HG03432 (cell line): Measurements from ENCODE around the gene CCND3.

Experiments
- ATAC-seq: cut with Tn5 transposase; IDR thresholded peaks from one replicate; pipeline ENCODE4 v1.9.1; 2021; ENCODE audit warnings: mild to moderate bottlenecking, moderate library complexity; ENCODE audit not compliant: unreplicated experiment

The CCND3 gene

DNA sequence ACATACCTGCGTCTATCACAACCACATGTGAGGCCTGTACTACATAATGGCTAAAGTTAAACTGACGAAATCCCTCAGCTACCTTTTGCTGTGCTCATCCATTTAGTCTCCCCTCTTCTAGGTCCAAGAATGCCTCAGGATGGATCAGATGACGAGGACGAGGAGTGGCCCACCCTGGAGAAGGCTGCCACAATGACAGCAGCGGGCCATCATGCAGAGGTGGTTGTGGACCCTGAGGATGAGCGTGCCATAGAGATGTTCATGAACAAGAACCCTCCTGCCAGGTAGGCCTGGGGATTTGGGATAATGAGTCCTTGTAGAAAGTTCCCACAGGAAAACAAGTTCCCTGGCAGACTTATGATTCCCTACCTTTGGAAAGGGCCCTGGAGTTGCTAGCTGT is 14.4 kb downstream of the CCND3 start:
- no peak for ATAC-seq

GRCh38 chr6:41922154-41922553 is 19.5 kb downstream of the CCND3 start:
- no peak for ATAC-seq

DNA sequence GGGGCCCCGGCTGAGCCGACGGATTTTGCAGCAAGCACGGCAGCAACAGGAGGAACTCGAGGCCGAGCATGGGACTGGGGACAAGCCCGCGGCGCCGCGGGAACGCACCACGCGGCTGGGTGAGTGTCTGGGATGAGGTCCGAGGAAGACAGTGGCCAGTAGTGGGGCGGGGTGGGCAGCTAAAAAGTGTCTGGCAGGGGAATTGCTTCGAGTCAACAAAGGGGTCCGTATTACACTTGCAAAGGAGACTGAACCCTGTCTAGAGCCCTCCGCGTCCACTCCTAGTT is 20.0 kb downstream of the CCND3 start:
- no peak for ATAC-seq

DNA sequence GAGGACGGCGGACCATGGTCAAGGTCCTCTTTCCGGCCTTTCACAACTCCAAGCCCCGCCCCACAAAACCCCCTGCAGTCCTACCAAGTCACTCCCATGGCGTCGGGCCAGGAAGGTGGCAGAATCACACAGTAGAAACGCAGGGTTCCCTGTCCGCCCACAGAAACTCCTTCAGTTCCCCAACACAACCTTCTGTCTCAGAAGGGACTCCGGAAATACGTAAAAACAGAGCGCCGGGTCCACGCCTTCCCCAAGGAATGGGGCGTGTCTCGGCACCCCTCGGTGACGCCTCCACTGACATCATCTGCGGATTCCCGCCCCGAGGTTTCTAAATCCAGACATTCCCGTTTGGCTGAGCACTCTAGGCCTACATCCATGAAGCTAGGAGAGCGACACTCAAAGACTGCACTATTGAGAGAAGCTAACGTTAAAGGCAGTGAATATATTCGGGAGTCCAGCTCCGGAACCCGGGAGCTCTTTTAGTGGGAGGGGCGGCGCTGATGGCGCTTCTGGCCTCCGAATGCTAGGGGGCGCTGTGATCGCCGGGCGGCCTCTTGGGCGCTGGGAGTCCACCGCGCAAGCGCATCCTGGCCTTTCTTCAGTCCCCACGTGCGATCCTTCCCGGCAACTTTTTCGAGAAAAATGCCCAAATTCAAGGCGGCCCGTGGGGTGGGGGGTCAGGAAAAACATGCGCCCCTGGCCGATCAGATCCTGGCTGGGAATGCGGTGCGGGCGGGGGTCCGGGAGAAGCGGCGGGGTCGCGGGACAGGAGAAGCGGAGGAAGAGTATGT is 20.5 kb downstream of the CCND3 start, which contains the start of the genes BYSL and MED20:
Gene BYSL (plus strand): TSS at position 579 of the 791 bp plus-strand sequence. CDS start 64 bp downstream, at position 643.
Gene MED20 (minus strand): TSS at position 219 of the 791 bp plus-strand sequence. CDS start 121 bp downstream, at position 98.
- peak; percentile 88 for ATAC-seq

- no peak for ATAC-seq
Observed at GRCh38 chr6:41917528-41917927, 24.1 kb downstream of the CCND3 start.

DNA sequence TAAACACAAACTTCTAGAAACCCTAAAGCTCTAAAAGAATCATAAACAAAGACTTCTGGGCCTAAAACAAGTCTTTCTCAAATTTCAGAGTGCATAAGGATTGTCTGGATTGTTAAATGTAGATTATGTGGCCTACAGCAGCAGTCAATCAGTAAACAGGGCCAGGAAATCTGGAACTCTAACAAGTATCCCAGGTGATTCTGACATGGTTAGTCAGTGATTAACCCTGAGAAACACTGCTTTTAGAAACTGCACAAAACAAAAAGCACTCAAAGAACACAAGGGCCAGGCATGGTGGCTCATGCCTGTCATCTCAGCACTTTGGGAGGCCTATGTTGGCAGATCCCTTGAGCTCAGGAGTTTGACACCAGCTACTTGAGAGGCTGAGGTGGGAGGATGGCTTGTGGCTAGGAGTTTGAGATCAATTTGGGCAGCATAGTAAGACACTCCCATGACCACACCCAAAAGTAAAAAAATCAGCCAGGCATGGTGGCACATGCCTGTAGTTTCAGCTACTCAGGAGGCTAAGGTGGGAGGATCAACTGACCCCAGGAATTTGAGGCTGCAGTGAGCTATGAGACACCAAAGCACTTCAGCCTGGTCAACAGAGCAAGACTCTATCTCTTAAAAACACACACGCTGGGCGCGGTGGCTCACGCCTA is 26.6 kb downstream of the CCND3 start:
- no peak for ATAC-seq

- ATAC-seq, result no peak
Observed at GRCh38 chr6:41914343-41914742, 27.3 kb downstream of the CCND3 start.

GRCh38 chr6:41909727-41910126 is 31.9 kb downstream of the CCND3 start:
- ATAC-seq, result no peak

- no peak for ATAC-seq
Observed at GRCh38 chr6:41901882-41902519, 39.6 kb downstream of the CCND3 start.

- ATAC-seq, result no peak
Observed at GRCh38 chr6:41900861-41901260, 40.7 kb downstream of the CCND3 start.

- ATAC-seq, result no peak
Observed at GRCh38 chr6:41896281-41896680, 45.3 kb downstream of the CCND3 start.

DNA sequence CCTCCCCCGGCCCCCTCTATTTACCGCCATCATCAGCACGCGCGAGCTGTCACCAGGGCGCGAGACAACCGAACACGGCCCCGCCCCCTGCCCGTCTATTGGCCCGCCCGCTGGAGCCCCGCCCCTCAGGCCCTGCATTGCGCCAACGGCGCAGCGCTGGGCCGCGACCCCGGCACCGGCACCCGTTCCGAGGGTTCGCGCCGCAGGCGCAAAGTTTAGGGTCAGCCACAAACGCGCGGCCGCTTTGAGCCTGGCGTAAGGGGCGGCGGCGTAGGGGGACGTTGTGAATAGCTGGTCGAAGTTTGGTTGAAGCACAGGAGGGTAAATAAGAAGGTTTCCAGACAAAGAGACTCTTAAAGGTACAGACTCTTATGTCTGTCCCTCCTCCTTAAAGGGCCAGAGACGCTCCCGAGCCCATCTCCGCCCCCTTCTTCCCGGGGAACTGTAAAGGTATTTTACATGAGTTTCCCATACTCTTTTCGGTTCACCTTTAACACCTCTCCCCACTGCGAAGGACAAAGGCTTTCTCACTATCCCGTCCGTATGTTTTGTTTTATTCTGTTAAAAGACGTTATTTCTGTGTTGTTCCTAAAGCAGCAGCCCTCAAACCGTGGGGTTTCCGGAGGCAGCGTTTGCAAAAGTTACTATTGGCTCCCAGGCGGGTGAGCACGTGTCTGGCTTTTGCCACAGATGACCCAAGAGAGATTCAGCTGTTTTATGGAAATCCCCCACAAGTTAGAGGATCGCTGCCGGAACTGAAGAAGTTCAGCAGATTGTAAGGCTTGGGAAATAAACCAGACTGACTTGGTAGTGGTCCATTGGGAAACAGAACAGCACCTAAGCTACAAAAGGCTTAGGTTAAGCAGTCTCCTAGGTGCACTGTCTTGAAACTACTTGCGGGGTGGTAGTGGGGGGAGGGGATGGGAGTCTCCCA is 46.0 kb downstream of the CCND3 start, which contains the start of gene USP49:
Gene USP49 (minus strand): TSS at position 76 of the 934 bp plus-strand sequence. CDS start 88,392 bp downstream, outside the sequence.
- ATAC-seq, result peak; percentile 79

DNA sequence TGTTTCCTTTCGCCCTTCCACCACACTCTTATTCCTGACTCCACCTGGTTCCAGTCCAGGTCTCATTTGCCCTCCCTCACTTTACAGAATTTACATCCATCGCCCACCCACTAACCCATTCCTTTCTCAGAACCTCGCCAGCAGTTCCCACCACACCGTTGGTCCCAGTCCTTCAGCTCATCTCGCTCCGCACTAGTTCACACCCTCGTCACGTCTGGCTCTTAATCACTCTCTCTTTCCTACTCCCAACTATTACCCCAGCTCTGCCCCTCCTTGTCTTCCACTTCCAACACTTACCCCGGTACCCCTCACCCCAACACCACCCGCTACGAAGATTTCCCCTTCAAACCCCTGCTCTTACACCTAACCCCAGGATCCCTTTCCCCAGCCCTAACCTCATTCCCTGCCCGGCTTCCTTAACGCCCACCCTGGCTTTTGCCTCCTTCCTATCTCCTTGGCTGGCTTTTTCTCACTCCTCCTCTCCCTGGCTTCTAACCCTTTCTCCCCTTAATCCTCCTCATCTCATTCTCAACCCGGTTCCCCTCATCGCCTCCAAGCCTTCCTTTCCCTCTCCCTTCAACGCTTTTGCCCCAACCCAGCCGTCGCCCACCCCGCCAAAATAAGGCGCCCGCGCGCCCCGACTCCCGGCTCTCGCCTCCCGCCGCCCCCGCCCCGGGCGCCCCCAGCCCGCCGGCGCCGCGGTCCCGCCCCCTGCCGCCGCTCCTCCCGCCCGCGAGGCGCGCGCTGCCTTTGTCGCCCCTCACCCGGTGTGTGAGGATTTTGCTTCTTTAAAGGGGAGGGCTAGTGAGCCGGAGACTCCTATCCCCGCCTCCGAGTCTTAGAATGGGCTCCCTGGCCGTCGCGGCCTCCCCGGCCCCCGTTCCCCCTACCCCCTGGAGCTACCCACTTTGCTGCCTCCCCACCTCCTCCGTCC is 47.0 kb downstream of the CCND3 start:
- ATAC-seq, result peak; percentile 41

DNA sequence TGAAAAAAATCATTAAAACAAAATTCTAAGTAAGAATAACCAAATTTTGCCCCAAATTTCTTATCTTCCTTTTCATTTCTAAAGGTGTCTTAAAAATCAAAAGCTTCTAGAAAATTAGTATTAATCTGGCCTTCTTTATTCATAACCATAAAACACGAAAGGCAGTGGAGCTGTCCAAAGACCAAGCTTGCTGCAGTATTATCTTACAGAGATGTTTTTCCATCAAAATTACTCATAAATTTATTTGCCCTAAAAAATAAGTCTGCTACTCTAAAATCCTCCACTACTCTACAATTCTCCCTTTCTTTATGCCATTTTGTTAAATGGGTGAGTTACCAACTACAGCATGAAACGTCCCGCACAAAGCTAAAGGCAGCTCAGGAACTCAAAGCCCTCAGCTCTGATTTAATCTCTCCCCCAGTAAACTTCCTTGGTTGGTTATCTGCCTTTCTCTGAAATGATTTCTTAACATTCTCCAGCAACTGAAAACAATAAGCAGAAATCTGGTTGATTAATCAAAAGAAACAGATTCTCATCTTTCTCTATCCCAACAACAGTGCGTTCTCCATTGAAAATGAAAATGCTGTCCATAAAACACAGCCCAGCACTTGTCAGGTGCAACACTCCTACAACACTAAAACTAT is 48.6 kb downstream of the CCND3 start:
- ATAC-seq, result no peak

GRCh38 chr6:41887331-41887751 is 54.3 kb downstream of the CCND3 start:
- no peak for ATAC-seq

DNA sequence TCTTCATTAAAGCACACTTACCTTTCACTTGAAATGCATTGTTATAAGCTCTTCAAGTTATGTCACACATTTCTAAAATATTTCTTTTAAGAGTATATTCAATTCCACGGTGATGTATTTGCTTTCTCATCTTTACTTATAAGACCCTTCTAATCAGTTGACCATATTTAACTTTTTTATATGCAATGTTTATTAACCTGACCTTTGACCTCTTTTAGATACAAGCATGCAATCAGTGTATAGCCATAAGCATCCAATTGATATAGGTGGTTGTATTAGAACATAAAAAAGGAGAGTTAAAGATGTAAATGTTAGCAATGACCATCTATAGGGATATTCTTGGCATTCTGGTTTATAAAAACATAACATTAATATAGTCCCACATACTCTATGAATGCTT is 55.7 kb downstream of the CCND3 start:
- ATAC-seq, result no peak

DNA sequence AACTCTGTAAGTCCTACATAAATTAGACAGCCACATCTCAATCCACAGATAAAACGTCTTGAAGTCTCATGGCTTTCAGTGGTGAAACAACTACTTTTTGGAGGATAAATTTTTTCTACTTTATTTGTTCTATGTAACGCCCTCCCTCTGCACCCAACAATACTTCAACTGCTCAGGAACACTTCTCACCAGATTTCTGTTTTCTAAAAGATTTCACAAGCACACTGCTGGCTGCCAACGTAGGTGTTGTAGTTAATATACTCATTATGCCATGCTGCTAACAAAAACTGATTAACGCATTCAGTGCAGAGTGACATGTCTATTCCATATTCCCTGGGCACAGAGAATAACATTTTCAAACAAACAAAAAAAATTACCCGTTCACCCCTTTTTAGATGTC is 56.7 kb downstream of the CCND3 start:
- no peak for ATAC-seq
